Right renal cortex interstitium (tissue), 3 donors: ENCODE data around the gene CTNNAL1. TPM values are rescaled to one million over a fixed set of nuclear protein-coding genes. Genes with fewer than 3 reads are reported as not detected.
A peak's percentile ranks its signal among the peaks of the same experiment; 100 is the strongest.

Experiments used
- DNase-seq, 3 donors: peaks; one replicate each; pipeline ENCODE4 v3.0.0-alpha.2; 2013; ENCODE audit warnings: low read depth in 3 of 3, low spot score in 2 of 3
- polyA plus RNA-seq, 3 donors: library from polyadenylated mRNA; unstranded; fragments of 120-200 nt; gene quantifications; one replicate each; pipeline ENCODE4 v1.2.1, GENCODE V29; 2013; ENCODE audit not compliant: insufficient read length in 3 of 3

CTNNAL1 gene
- polyA plus RNA-seq, 3 donors, result 69.7 to 80.8 (median 69.9) TPM

GRCh38 chr9:109028457-109028856, 15.2 kb upstream of the CTNNAL1 start:
- DNase-seq, result no peak

DNA sequence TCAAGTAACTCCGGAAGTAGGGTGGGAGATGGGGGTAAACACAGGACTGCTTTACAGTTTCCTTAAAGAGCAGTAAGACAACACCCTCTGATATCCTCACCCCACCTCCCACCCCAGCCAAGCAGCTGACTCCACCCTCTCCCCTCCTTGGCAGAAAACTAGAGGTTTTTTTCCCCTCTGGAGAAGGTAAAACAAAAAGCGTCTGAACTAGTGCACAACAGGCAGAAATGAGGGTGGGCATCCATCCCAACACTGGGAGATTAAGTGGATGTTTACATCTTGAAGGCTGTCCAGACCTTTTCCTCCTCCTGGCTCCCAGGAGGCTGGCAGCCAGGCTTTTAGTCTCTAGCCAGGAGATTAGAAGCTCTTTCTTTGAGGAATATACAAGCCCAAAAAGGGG, 13.9 kb upstream of the CTNNAL1 start:
- DNase-seq, result no peak

DNA sequence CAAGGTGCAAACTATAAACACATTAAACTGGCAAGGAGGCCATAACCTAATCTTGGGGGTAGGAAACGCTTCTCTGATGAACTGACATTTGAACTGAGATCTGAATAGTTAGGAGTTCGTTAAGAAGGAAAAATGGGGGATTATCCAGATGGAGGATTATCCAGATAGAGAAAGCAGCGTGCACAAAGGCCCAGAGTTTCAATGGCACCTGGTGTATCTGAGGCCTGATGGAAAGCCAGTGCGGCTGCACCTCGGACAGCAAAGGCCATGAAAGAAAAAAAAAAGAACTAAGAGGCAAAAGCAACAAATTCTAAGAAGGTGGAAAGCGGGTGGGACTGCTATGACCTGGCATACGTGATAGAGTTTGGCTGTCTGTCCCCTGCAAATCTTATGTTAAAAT, 13.0 kb upstream of the CTNNAL1 start:
- no peak for DNase-seq

DNA sequence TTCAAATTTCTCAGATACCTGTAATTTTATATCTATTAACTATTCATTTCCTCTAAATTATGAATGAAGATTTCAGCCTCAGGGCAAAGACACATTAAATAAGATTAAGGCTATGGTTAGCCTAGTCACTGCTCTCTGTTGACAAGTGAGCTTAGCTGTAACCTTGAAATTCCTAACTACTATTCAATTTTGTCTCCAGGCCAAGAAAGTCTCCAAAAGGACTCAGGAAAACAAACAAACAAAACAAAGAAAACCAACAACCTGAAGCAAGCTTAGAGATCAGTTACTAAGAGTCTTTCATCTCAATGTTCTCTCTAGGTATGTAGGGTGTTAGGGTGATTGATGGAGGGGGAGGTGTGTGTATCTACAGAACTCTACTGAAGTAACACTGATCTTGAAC, 9.6 kb upstream of the CTNNAL1 start:
- no peak for DNase-seq

- DNase-seq, result no peak
Observed at GRCh38 chr9:109020581-109021511, 7.5 kb upstream of the CTNNAL1 start.

GRCh38 chr9:109020113-109020512, 6.8 kb upstream of the CTNNAL1 start:
- DNase-seq, result no peak

GRCh38 chr9:109019420-109019819, 6.1 kb upstream of the CTNNAL1 start:
- DNase-seq, result no peak

- no peak for DNase-seq
Observed at GRCh38 chr9:109017493-109017892, 4.2 kb upstream of the CTNNAL1 start.

DNA sequence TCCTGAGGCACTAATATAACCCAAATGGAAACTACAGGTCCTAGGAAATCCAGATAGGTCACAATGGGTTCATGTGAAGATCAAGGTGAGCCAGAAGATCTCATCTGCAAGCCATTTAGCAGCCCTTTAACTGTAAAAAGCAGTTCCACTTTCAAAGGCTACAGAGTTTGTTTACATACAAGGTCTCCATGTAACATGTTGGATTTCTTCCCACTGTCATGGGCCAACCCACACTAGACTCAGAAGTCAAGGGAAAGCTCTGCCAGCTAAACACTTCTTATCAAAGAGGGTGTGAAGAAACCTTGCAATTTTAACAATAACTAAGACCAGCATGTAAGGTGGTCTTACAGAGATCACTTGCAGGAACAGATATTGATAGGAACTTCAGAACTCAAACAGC, 3.8 kb upstream of the CTNNAL1 start:
- no peak for DNase-seq

GRCh38 chr9:109016132-109016531, 2.8 kb upstream of the CTNNAL1 start:
- DNase-seq, result no peak

GRCh38 chr9:109014608-109015280, 1.4 kb upstream of the CTNNAL1 start:
- DNase-seq, result no peak

GRCh38 chr9:109013679-109014607, 644 bp upstream of the CTNNAL1 start:
- DNase-seq, result peak in 1 of 3 donors; percentile 69

DNA sequence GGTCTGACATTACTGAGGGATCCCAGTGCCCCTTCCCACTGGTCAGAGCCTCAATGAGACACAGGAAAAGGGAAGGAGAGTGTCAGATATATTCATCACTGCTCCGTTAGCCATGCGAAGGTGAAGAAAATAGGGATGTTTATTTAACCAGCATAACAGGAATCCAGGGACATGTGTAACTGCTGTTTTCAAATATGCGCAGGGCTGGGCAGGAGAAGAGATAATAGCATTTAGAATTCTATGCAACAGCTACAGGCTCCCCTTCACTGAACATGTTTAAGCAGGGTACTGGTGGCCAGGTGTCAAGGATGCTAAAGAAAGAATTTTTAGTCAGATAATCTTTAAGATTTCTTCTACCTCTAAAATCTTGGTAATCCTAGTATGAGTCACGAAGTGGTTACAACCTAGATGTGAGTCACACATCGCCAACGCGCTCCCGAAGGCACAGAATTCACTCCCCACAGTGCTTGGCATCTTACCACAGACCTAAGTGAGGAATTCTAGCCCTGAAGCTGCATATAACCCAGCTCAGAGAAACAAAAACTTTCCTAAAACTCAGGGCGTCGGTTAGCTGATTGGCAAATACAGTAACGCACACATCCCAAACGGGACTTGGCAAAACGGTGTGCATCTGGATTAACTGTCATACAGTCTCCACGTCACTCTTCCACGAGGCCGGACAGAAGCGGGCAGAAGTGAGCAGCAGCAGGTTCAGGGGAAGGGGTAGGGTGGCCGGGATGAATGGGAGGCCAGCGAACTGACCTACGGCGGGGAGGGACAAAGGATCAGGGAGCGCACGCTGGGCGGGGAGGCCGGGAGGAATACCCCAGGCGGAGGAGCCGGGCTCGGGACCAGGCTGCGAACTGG, 1.1 kb downstream of the CTNNAL1 start:
- DNase-seq, result no peak

GRCh38 chr9:109011231-109011671, 2.0 kb downstream of the CTNNAL1 start:
- DNase-seq, result no peak

DNA sequence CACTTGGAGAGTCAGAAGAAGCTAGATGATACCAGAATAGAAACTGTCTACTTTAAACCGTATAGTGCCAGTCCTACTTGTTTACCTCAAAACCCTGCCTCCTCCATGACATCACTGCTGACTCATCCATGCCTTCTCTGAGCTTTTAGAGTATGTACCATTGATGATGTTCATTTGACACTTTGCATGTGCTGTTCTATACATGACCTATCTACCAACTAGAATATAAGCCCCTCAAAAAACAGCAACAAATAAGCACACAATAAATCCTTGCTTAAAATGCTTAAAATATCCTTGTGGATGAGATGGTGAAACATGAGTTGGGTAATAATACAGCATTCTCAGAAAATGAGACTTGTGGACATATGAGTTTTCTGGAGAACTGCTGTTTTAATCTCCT, 2.6 kb downstream of the CTNNAL1 start:
- DNase-seq, result no peak

- no peak for DNase-seq
Observed at GRCh38 chr9:109005678-109006077, 7.6 kb downstream of the CTNNAL1 start.

DNA sequence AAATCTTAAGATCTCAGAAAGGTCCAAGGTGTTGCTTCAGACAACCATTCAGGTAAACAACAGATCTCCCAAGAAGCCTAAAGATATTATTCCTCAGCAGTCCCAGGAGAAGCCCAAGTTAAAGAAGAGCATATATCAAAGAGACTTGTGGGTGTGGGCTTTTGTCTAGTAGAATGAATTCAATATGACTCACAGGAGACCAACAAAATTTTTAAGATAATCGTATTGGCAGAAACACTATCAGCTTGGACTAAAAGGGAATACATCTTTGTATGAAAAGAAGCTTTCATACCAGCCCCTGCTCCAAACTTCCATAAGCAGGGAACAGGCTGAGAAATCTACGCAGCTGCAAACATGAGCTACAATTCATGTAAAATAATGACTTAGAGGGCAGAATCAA, 10.2 kb downstream of the CTNNAL1 start:
- no peak for DNase-seq

DNA sequence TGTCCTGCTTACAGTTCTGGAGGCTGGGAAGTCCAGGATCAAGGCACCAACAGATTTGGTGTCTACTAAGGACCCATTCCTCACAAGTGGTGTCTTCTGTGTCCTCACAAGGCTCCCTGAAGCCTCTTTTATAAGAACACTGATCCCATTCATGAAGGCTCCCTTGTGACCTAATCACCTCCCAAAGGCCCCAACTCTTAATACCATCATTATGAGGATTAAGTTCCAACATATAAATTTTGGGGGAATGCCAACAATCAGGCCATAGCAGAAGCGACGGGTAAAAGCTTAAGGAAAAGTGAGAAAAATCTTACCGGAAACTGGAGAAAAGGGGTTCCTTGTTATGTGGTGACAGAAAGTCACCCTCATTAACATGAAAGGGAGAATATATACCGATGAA, 11.2 kb downstream of the CTNNAL1 start:
- no peak for DNase-seq

- DNase-seq, result no peak
Observed at GRCh38 chr9:109001275-109001676, 12.0 kb downstream of the CTNNAL1 start.

DNA sequence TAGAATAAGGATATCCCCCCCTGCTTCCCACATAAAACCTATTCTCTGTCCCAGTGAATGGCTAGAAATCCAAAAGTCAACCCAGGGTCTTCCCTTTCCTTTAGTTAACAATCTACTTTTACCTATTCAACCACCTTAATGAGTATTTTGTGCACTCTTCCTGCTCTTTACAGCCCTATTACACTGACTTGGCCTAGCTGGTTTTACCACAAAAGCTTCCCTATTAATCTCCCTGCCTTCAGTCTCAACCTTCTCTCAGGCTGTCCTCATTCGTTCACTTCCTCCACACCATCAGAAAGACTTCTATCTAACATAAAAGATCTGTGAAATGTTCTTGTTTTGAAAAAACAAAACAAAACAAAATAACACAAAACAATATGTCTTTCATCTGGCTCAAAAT, 16.2 kb downstream of the CTNNAL1 start:
- no peak for DNase-seq
